ENCODE measurements around the gene DXO. TPM values are rescaled to one million over a fixed set of nuclear protein-coding genes. Genes with fewer than 3 reads are reported as not detected.

Gene DXO
- total RNA-seq, 4 donors from 2014 or later: 16.2 to 46.1 (median 34.3) TPM

DNA sequence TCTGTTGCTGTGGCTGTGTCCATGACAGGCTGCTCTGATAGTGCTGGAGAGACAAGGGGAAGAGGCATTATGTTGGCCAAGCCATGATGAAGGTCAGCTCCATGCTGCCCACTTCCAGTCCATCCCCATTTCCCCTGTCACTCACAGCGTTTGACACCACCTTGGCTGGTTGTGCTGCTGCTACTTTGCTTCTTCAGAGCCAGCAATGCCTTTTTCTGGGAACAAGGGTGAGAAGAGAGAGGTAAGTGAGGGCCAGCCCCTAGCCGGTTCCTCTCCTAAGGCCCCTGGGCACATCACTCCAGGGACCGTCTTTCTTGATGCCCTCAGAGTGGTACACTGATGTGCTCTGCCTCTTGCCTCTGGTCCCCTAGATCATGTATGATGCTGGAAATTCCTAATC, 15.1 kb downstream of the DXO start:
- Histone ChIP-seq H3K9me3 (no peaks in the 10 kb centered on the region), H3K36me3 (peaks cover 7 to 73% (median 25%) of the 10 kb centered on the region in 3 donors), H3K4me3 (no peak overlapping the region), H3K27ac (no peak overlapping the region), H3K4me1 (peaks cover 0 to 35% (median 19%) of the 10 kb centered on the region in 4 donors), H3K27me3 (no peaks in the 10 kb centered on the region)
- no peak for TF ChIP-seq EP300 (IDR thresholded peaks at IDR 0.05)
- no peak for TF ChIP-seq POLR2A (IDR thresholded peaks at IDR 0.05)
- TF ChIP-seq, protein P1, sequence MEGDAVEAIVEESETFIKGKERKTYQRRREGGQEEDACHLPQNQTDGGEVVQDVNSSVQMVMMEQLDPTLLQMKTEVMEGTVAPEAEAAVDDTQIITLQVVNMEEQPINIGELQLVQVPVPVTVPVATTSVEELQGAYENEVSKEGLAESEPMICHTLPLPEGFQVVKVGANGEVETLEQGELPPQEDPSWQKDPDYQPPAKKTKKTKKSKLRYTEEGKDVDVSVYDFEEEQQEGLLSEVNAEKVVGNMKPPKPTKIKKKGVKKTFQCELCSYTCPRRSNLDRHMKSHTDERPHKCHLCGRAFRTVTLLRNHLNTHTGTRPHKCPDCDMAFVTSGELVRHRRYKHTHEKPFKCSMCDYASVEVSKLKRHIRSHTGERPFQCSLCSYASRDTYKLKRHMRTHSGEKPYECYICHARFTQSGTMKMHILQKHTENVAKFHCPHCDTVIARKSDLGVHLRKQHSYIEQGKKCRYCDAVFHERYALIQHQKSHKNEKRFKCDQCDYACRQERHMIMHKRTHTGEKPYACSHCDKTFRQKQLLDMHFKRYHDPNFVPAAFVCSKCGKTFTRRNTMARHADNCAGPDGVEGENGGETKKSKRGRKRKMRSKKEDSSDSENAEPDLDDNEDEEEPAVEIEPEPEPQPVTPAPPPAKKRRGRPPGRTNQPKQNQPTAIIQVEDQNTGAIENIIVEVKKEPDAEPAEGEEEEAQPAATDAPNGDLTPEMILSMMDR (IDR thresholded peaks at IDR 0.05): no peak
- DNase-seq (ENCODE audit: low spot score in 2 of 2): no peak
- 93% methylated on average over 3 of the region's 3 CpGs for WGBS, 2 donors

DNA sequence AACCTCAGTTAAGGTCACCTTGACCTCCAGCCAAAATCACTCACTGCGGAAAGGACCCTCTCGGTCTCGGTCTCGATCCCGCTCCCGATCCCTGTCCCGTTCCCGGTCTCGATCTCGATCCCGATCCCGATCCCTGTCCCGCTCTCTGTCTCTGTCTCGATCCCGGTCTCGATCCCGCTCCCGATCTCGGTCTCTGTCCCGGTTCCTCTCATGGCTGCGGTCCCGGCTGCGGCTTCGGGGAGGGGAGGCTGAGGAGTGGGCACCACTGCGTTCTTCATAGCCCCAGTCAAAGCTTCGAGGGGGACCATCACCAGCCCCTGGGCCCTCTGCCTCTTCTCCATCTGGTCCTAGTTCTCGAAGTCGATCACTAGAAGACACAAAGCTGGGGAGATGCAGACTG, 17.4 kb downstream of the DXO start:
- H3K36me3 ChIP-seq: peaks cover 7 to 68% (median 21%) of the 10 kb centered on the region in 3 donors
- no peaks in the 10 kb centered on the region for H3K27me3 ChIP-seq
- TF ChIP-seq EP300 (IDR thresholded peaks at IDR 0.05) (no peak), POLR2A (IDR thresholded peaks at IDR 0.05) (no peak)
- TF ChIP-seq, protein P1 (IDR thresholded peaks at IDR 0.05): no peak
- no peaks in the 10 kb centered on the region for H3K9me3 ChIP-seq
- H3K4me1 ChIP-seq: peaks cover 0 to 32% (median 15%) of the 10 kb centered on the region in 4 donors
- no peak for DNase-seq (ENCODE audit: low spot score in 2 of 2)
- WGBS, 2 donors: 96 to 98% methylated on average over 28 of the region's 28 CpGs
- no peak overlapping the region for H3K27ac ChIP-seq
- no peak overlapping the region for H3K4me3 ChIP-seq

- no peak for DNase-seq (ENCODE audit: low spot score in 2 of 2)
- 75 to 79% methylated on average over 5 of the region's 5 CpGs for WGBS, 2 donors
- Histone ChIP-seq H3K4me3 (no peak overlapping the region), H3K4me1 (peaks cover 0 to 22% (median 6%) of the 10 kb centered on the region in 4 donors), H3K27me3 (no peaks in the 10 kb centered on the region), H3K36me3 (peaks cover 7 to 68% (median 21%) of the 10 kb centered on the region in 3 donors), H3K27ac (peak overlapping the region in 1 of 4 donors; percentile 65), H3K9me3 (no peaks in the 10 kb centered on the region)
- TF ChIP-seq EP300 (IDR thresholded peaks at IDR 0.05) (no peak), POLR2A (IDR thresholded peaks at IDR 0.05) (no peak)
- TF ChIP-seq, protein P1 (IDR thresholded peaks at IDR 0.05): no peak
These were observed 19.0 kb downstream of the DXO start for GRCh38 chr6:31952890-31953289.

- Histone ChIP-seq H3K36me3 (peaks cover 7 to 66% (median 21%) of the 10 kb centered on the region in 3 donors), H3K4me1 (peaks cover 0 to 17% (median under 1%) of the 10 kb centered on the region in 4 donors), H3K4me3 (no peak overlapping the region), H3K27ac (peak overlapping the region in 2 of 4 donors; percentile 26 to 65), H3K9me3 (no peaks in the 10 kb centered on the region), H3K27me3 (no peaks in the 10 kb centered on the region)
- peak; percentile 37 to 58 for DNase-seq (ENCODE audit: low spot score in 2 of 2)
- WGBS, 2 donors: 37 to 44% methylated on average over 5 of the region's 5 CpGs
- TF ChIP-seq EP300 (IDR thresholded peaks at IDR 0.05) (peak in 1 of 2 donors; percentile 16), POLR2A (IDR thresholded peaks at IDR 0.05) (no peak)
- TF ChIP-seq, protein P1 (IDR thresholded peaks at IDR 0.05): peak; percentile 55 to 71 (median 67)
These were observed 19.7 kb downstream of the DXO start for GRCh38 chr6:31952140-31952805.

DNA sequence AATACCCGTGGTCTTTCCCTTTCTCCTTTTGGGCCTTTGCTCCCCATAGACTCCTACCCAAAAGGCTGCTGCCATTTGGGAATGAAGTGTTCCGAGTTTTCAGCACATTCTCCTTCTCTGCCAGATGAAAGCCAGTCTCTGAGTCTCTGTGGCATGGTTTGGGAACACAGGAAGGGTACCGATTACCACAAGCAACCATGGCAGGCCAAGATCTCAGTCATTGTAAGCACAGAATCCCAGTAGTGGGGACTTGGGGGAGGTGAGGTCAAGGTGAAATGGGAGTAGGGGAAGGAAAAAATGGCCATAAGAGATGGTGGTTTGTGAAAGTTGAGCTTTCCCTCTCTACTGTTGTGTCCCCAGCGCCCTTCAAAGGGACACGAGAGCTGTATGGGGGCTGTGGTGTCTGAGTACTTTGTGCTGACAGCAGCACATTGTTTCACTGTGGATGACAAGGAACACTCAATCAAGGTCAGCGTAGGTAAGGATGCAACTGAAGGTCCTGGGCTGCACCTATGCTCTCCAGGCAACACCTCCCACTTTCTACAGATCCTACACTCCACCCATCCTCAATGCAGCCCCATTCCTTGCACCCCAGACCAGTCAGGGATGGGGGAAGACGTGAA, 21.9 kb downstream of the DXO start:
- Histone ChIP-seq H3K27ac (no peak overlapping the region), H3K36me3 (peaks cover 3 to 44% (median 17%) of the 10 kb centered on the region in 3 donors), H3K4me1 (peaks cover 0 to 33% (median 9%) of the 10 kb centered on the region in 4 donors), H3K27me3 (no peaks in the 10 kb centered on the region), H3K4me3 (no peak overlapping the region), H3K9me3 (no peaks in the 10 kb centered on the region)
- no peak for DNase-seq (ENCODE audit: low spot score in 2 of 2)
- 79 to 81% methylated on average over 7 of the region's 7 CpGs for WGBS, 2 donors
- TF ChIP-seq, protein P1 (IDR thresholded peaks at IDR 0.05): no peak

Data from tibial nerve (tissue), 4 donors.